Measurements from ENCODE around the gene KIT.

KIT gene

GRCh38 chr4:54679813-54680212 lies 22.1 kb downstream of the KIT start:
- Histone ChIP-seq H3K9me2 (replicated peaks; ENCODE audit: insufficient read depth, low read length) (no peaks in the 10 kb centered on the region), H3K36me3 (replicated peaks; ENCODE audit: insufficient read depth, low read length) (no peaks in the 10 kb centered on the region), H3K27ac (ENCODE audit: low read length) (no peak overlapping the region), H2AFZ (ENCODE audit: low read length) (no peak overlapping the region), H3K4me1 (ENCODE audit: low read length) (no peaks in the 10 kb centered on the region), H4K20me1 (ENCODE audit: insufficient read depth, low read length) (no peaks in the 10 kb centered on the region), H3K4me3 (ENCODE audit: low read length) (no peak overlapping the region), H3K79me2 (ENCODE audit: low read length) (no peaks in the 10 kb centered on the region), H3F3A (ENCODE audit: insufficient read depth, low read length) (no peaks in the 10 kb centered on the region), H3K4me2 (ENCODE audit: low read depth, low read length) (no peak overlapping the region), H3K27me3 (replicated peaks; ENCODE audit: insufficient read depth, low read length) (no peaks in the 10 kb centered on the region), H3K9me3 (replicated peaks; ENCODE audit: insufficient read depth, low read length) (no peaks in the 10 kb centered on the region), H3K9ac (ENCODE audit: low read length) (no peak overlapping the region)
- no peak for TF ChIP-seq CTCF (IDR thresholded peaks at IDR 0.05; ENCODE audit: low read length)
- TF ChIP-seq EZH2 (optimal IDR thresholded peaks at IDR 0.05; ENCODE audit: low read depth, low read length), result no peak
- no peak for TF ChIP-seq EZH2phosphoT487 (IDR thresholded peaks at IDR 0.05; ENCODE audit: low read length)
- no peak for DNase-seq

- Histone ChIP-seq H3K4me3 (ENCODE audit: low read length) (no peak overlapping the region), H3K27me3 (replicated peaks; ENCODE audit: insufficient read depth, low read length) (no peaks in the 10 kb centered on the region), H3K4me2 (ENCODE audit: low read depth, low read length) (no peak overlapping the region), H4K20me1 (ENCODE audit: insufficient read depth, low read length) (no peaks in the 10 kb centered on the region), H3F3A (ENCODE audit: insufficient read depth, low read length) (no peaks in the 10 kb centered on the region), H3K9me2 (replicated peaks; ENCODE audit: insufficient read depth, low read length) (no peaks in the 10 kb centered on the region), H3K27ac (ENCODE audit: low read length) (no peak overlapping the region), H3K36me3 (replicated peaks; ENCODE audit: insufficient read depth, low read length) (no peaks in the 10 kb centered on the region), H3K4me1 (ENCODE audit: low read length) (no peaks in the 10 kb centered on the region), H3K79me2 (ENCODE audit: low read length) (no peaks in the 10 kb centered on the region), H3K9ac (ENCODE audit: low read length) (no peak overlapping the region), H3K9me3 (replicated peaks; ENCODE audit: insufficient read depth, low read length) (no peaks in the 10 kb centered on the region), H2AFZ (ENCODE audit: low read length) (no peak overlapping the region)
- TF ChIP-seq EZH2 (optimal IDR thresholded peaks at IDR 0.05; ENCODE audit: low read depth, low read length) (no peak), EZH2phosphoT487 (IDR thresholded peaks at IDR 0.05; ENCODE audit: low read length) (no peak), CTCF (IDR thresholded peaks at IDR 0.05; ENCODE audit: low read length) (peak; percentile 44)
- peak; percentile 43 for DNase-seq
Observed at GRCh38 chr4:54683616-54684346, 26.0 kb downstream of the KIT start.

- Histone ChIP-seq H3K79me2 (ENCODE audit: low read length) (no peaks in the 10 kb centered on the region), H3K4me2 (ENCODE audit: low read depth, low read length) (no peak overlapping the region), H3K4me3 (ENCODE audit: low read length) (no peak overlapping the region), H3K4me1 (ENCODE audit: low read length) (no peaks in the 10 kb centered on the region), H3K9me2 (replicated peaks; ENCODE audit: insufficient read depth, low read length) (0 out of 2 replicates have a peak, but pooled peaks cover 3% of the 10 kb centered on the region), H3K27ac (ENCODE audit: low read length) (no peak overlapping the region), H3K27me3 (replicated peaks; ENCODE audit: insufficient read depth, low read length) (no peaks in the 10 kb centered on the region), H3K9ac (ENCODE audit: low read length) (no peak overlapping the region), H3K9me3 (replicated peaks; ENCODE audit: insufficient read depth, low read length) (no peaks in the 10 kb centered on the region), H4K20me1 (ENCODE audit: insufficient read depth, low read length) (no peaks in the 10 kb centered on the region), H3K36me3 (replicated peaks; ENCODE audit: insufficient read depth, low read length) (no peaks in the 10 kb centered on the region), H2AFZ (ENCODE audit: low read length) (no peak overlapping the region), H3F3A (ENCODE audit: insufficient read depth, low read length) (no peaks in the 10 kb centered on the region)
- no peak for DNase-seq
- TF ChIP-seq EZH2 (optimal IDR thresholded peaks at IDR 0.05; ENCODE audit: low read depth, low read length), result no peak
- TF ChIP-seq EZH2phosphoT487 (IDR thresholded peaks at IDR 0.05; ENCODE audit: low read length), result no peak
- no peak for TF ChIP-seq CTCF (IDR thresholded peaks at IDR 0.05; ENCODE audit: low read length)
Observed at GRCh38 chr4:54685810-54686209, 28.1 kb downstream of the KIT start.
